Fibroblast of lung (primary cell): ENCODE data around the gene IQGAP2. TPM values are rescaled to one million over a fixed set of nuclear protein-coding genes. Genes with fewer than 3 reads are reported as not detected.

Experiments used
- DNase-seq, 2 donors: peaks; one replicate each; pipeline versions ENCODE4 v3.0.0 to v3.0.0-alpha.2; 2010; ENCODE audit warnings: low read depth in 2 of 2
- H2AFZ ChIP-seq: 2 replicates; pipeline ENCODE4 v1.5.1; 2012; ENCODE audit warnings: low read length, control low read depth, inconsistent platforms
- H3K27ac ChIP-seq: 2 replicates; pipeline ENCODE4 v1.5.1; 2011; ENCODE audit warnings: low read length, control low read depth; ENCODE audit not compliant: insufficient read depth
- H3K27me3 ChIP-seq: 2 replicates; pipeline ENCODE4 v1.5.1; 2011; ENCODE audit warnings: mild to moderate bottlenecking, low read length; ENCODE audit not compliant: control insufficient read depth, insufficient read depth
- H3K36me3 ChIP-seq: 2 replicates; pipeline ENCODE4 v1.5.1; 2011; ENCODE audit warnings: low read length; ENCODE audit not compliant: control insufficient read depth, insufficient read depth
- H3K4me1 ChIP-seq: 2 replicates; pipeline ENCODE4 v1.5.1; 2011; ENCODE audit warnings: low read length; ENCODE audit not compliant: control insufficient read depth, insufficient read depth; ENCODE audit errors: extremely low read depth
- H3K4me2 ChIP-seq: 2 replicates; pipeline ENCODE4 v1.5.1; 2011; ENCODE audit warnings: low read length, control low read depth; ENCODE audit not compliant: insufficient read depth; ENCODE audit errors: extremely low read depth
- H3K4me3 ChIP-seq, 4 experiments: fragments of 200-600 bp in 1 of 4; sonication (generic) in 1 of 4; replicated peaks in 1 of 4; 2 replicates each; pipeline ENCODE4 v1.5.1; 2011 to 2016; ENCODE audit warnings: low read length in 4 of 4, low read depth in 3 of 4, mild to moderate bottlenecking in 3 of 4, control low read depth in 2 of 4, inconsistent platforms in 1 of 4, mixed read lengths in 1 of 4; ENCODE audit not compliant: insufficient read depth in 1 of 4; ENCODE audit errors: control extremely low read depth in 1 of 4
- H3K79me2 ChIP-seq: 2 replicates; pipeline ENCODE4 v1.5.1; 2012; ENCODE audit warnings: mild to moderate bottlenecking, low read length, inconsistent platforms; ENCODE audit not compliant: control insufficient read depth, insufficient read depth
- H3K9ac ChIP-seq: 2 replicates; pipeline ENCODE4 v1.5.1; 2011; ENCODE audit warnings: mild to moderate bottlenecking, low read length, control low read depth; ENCODE audit not compliant: insufficient read depth
- H3K9me3 ChIP-seq: 2 replicates; pipeline ENCODE4 v1.5.1; 2012; ENCODE audit warnings: low read depth, low read length; ENCODE audit not compliant: control insufficient read depth, insufficient read depth
- H4K20me1 ChIP-seq: 2 replicates; pipeline ENCODE4 v1.5.1; 2011; ENCODE audit warnings: low read length; ENCODE audit not compliant: control insufficient read depth, insufficient read depth; ENCODE audit errors: extremely low read depth
- CTCF ChIP-seq, 2 donors: IDR thresholded peaks in 1 of 2; conservative IDR thresholded peaks in 1 of 2; 1 replicate in 1 of 2; 2 replicates in 1 of 2; pipeline ENCODE4 v1.5.1; 2011 to 2012; ENCODE audit warnings: low read length in 2 of 2, control low read depth in 1 of 2, inconsistent platforms in 1 of 2, low read depth in 1 of 2, mild to moderate bottlenecking in 1 of 2
- EZH2 ChIP-seq: IDR thresholded peaks from 2 replicates; pipeline ENCODE4 v1.5.1; 2012; ENCODE audit warnings: low read length, control low read depth, mild to moderate bottlenecking; ENCODE audit errors: missing control alignments
- polyA plus RNA-seq, 2 donors: library from polyadenylated mRNA; depleted of rRNA in 1 of 2; stranded (reverse) in 1 of 2; unstranded in 1 of 2; fragments of >200 nt; gene quantifications; 2 replicates each; pipeline ENCODE4 v1.2.1, GENCODE V29; 2011 to 2012; ENCODE audit warnings: missing spikeins in 1 of 2
- total RNA-seq: library from RNA; depleted of rRNA; stranded (reverse); fragments of >200 nt; gene quantifications from 2 replicates; pipeline ENCODE4 v1.2.1, GENCODE V29; 2014

Gene IQGAP2
- total and polyA plus RNA-seq, 2 donors (not counting 1 experiment from before 2014, with no cell fraction given) = 5.1 to 7.9 TPM

GRCh38 chr5:76487386-76487785 is 84.3 kb downstream of the IQGAP2 start:
- Histone ChIP-seq H3K4me1 (no peaks in the 10 kb centered on the region), H2AFZ (no peak overlapping the region), H3K4me3 (no peak overlapping the region), H3K4me2 (no peak overlapping the region), H3K9ac (no peak overlapping the region), H3K36me3 (no peaks in the 10 kb centered on the region), H3K27me3 (no peaks in the 10 kb centered on the region), H4K20me1 (no peaks in the 10 kb centered on the region), H3K27ac (no peak overlapping the region), H3K9me3 (no peaks in the 10 kb centered on the region), H3K79me2 (no peaks in the 10 kb centered on the region)
- TF ChIP-seq EZH2 (no peak), CTCF (conservative IDR thresholded peaks at IDR 0.05 in 1 of 2, IDR thresholded peaks at IDR 0.05 in 1 of 2; ENCODE audit: low read depth in 1 of 2, low read length in 2 of 2) (no peak)
- no peak for DNase-seq

- Histone ChIP-seq H3K36me3 (no peaks in the 10 kb centered on the region), H3K4me3 (no peak overlapping the region), H3K4me2 (no peak overlapping the region), H4K20me1 (no peaks in the 10 kb centered on the region), H3K79me2 (no peaks in the 10 kb centered on the region), H3K9ac (no peak overlapping the region), H3K27ac (no peak overlapping the region), H2AFZ (no peak overlapping the region), H3K4me1 (no peaks in the 10 kb centered on the region), H3K27me3 (no peaks in the 10 kb centered on the region), H3K9me3 (no peaks in the 10 kb centered on the region)
- DNase-seq = no peak
- TF ChIP-seq EZH2 (no peak), CTCF (conservative IDR thresholded peaks at IDR 0.05 in 1 of 2, IDR thresholded peaks at IDR 0.05 in 1 of 2; ENCODE audit: low read depth in 1 of 2, low read length in 2 of 2) (no peak)
Observed at GRCh38 chr5:76487821-76488220, 84.7 kb downstream of the IQGAP2 start.

- Histone ChIP-seq H2AFZ (no peak overlapping the region), H3K4me3 (no peak overlapping the region), H3K27me3 (no peaks in the 10 kb centered on the region), H4K20me1 (no peaks in the 10 kb centered on the region), H3K4me2 (no peak overlapping the region), H3K27ac (no peak overlapping the region), H3K4me1 (no peaks in the 10 kb centered on the region), H3K79me2 (no peaks in the 10 kb centered on the region), H3K9ac (no peak overlapping the region), H3K9me3 (no peaks in the 10 kb centered on the region), H3K36me3 (no peaks in the 10 kb centered on the region)
- TF ChIP-seq EZH2 (no peak), CTCF (conservative IDR thresholded peaks at IDR 0.05 in 1 of 2, IDR thresholded peaks at IDR 0.05 in 1 of 2; ENCODE audit: low read depth in 1 of 2, low read length in 2 of 2) (no peak)
- DNase-seq = no peak
Observed at GRCh38 chr5:76488969-76489368, 85.9 kb downstream of the IQGAP2 start.
